HG03135 (cell line): Measurements from ENCODE around the gene PLAAT3.
"Not testable (repeated sequence)": the region's sequence is repeated elsewhere in the genome, so short reads cannot be mapped to it uniquely, and the experiment has no call there.

Experiments used
- ATAC-seq: cut with Tn5 transposase; IDR thresholded peaks from one replicate; pipeline ENCODE4 v1.9.1; 2021; ENCODE audit warnings: mild to moderate bottlenecking, moderate library complexity; ENCODE audit not compliant: unreplicated experiment

The PLAAT3 gene

GRCh38 chr11:63569570-63569969 lies 44.7 kb downstream of the PLAAT3 start:
- no peak for ATAC-seq

GRCh38 chr11:63567044-63567840 lies 47.0 kb downstream of the PLAAT3 start:
- peak; percentile 72 for ATAC-seq

- ATAC-seq: no peak
Measured at GRCh38 chr11:63564784-63565350, 49.4 kb downstream of the PLAAT3 start.

- ATAC-seq: peak; percentile 51
Measured at GRCh38 chr11:63564056-63564774, 50.0 kb downstream of the PLAAT3 start.

GRCh38 chr11:63563201-63564055 lies 50.8 kb downstream of the PLAAT3 start, which contains the start of gene PLAAT2:
PLAAT2 (minus strand) TSS chr11:63563379; CDS start chr11:63563324, 55 bp downstream.
- peak; percentile 7 for ATAC-seq

- ATAC-seq: no peak
Measured at GRCh38 chr11:63560506-63561180, 53.6 kb downstream of the PLAAT3 start.

GRCh38 chr11:63558459-63559157 lies 55.6 kb downstream of the PLAAT3 start:
- no peak for ATAC-seq

- ATAC-seq: no peak
Measured at GRCh38 chr11:63557570-63557969, 56.7 kb downstream of the PLAAT3 start.

- no peak for ATAC-seq
Measured at GRCh38 chr11:63556404-63557013, 57.7 kb downstream of the PLAAT3 start.

- no peak for ATAC-seq
Measured at GRCh38 chr11:63554877-63555223, 59.4 kb downstream of the PLAAT3 start.

GRCh38 chr11:63553759-63554158 lies 60.5 kb downstream of the PLAAT3 start:
- ATAC-seq: peak; percentile 77

- no peak for ATAC-seq
Measured at GRCh38 chr11:63552921-63553320, 61.3 kb downstream of the PLAAT3 start.

- ATAC-seq: no peak
Measured at GRCh38 chr11:63551889-63552266, 62.4 kb downstream of the PLAAT3 start.

- ATAC-seq: no peak
Measured at GRCh38 chr11:63551091-63551888, 62.9 kb downstream of the PLAAT3 start.

GRCh38 chr11:63550156-63550700 lies 64.0 kb downstream of the PLAAT3 start:
- ATAC-seq: not testable (repeated sequence)

GRCh38 chr11:63549411-63549810 lies 64.8 kb downstream of the PLAAT3 start:
- ATAC-seq: no peak

- no peak for ATAC-seq
Measured at GRCh38 chr11:63548178-63548577, 66.1 kb downstream of the PLAAT3 start.

GRCh38 chr11:63547061-63547460 lies 67.2 kb downstream of the PLAAT3 start:
- ATAC-seq: no peak
